GM12878 (cell line): Measurements from ENCODE around the gene ASCC1.

Experiments
- ATF7 ChIP-seq: fragments of 450-650 bp; IDR thresholded peaks from 2 replicates; pipeline ENCODE4 v1.6.1; 2016; ENCODE audit warnings: low read depth, mild to moderate bottlenecking
- BRCA1 ChIP-seq: IDR thresholded peaks from 2 replicates; pipeline ENCODE4 v1.6.1; 2011; ENCODE audit warnings: low read depth, low read length, improper control_type of control experiment
- CTCF ChIP-seq, 3 experiments: IDR thresholded peaks in 2 of 3; conservative IDR thresholded peaks in 1 of 3; 2 replicates each; pipeline ENCODE4 v1.5.1; 2011; ENCODE audit warnings: low read depth in 3 of 3, low read length in 3 of 3, mild to moderate bottlenecking in 3 of 3, control low read depth in 2 of 3, moderate library complexity in 2 of 3, inconsistent platforms in 1 of 3, mixed read lengths in 1 of 3; ENCODE audit not compliant: control insufficient read depth in 2 of 3, insufficient read depth in 1 of 3; ENCODE audit errors: extremely low read depth in 1 of 3
- POLR2A ChIP-seq: IDR thresholded peaks from 2 replicates; pipeline ENCODE4 v1.6.1; 2011; ENCODE audit warnings: low read depth, mild to moderate bottlenecking, low read length
- TAF1 ChIP-seq: IDR thresholded peaks from 2 replicates; pipeline ENCODE4 v1.6.1; 2011; ENCODE audit warnings: mild to moderate bottlenecking, low read depth, low read length, borderline replicate concordance
- TCF3 ChIP-seq: IDR thresholded peaks from 2 replicates; pipeline ENCODE4 v1.6.1; 2012; ENCODE audit warnings: low read depth, mild to moderate bottlenecking, low read length, borderline replicate concordance; ENCODE audit not compliant: insufficient read depth
- TF ChIP-seq, protein P1 (sequence below): IDR thresholded peaks from 2 replicates; pipeline ENCODE4 v1.6.1; 2012; ENCODE audit warnings: low read depth, low read length, improper control_type of control experiment
- TF ChIP-seq, protein P2 (sequence below): fragments of 450-650 bp; IDR thresholded peaks from 2 replicates; pipeline ENCODE4 v1.6.1; 2017; ENCODE audit warnings: mild to moderate bottlenecking

DNA sequence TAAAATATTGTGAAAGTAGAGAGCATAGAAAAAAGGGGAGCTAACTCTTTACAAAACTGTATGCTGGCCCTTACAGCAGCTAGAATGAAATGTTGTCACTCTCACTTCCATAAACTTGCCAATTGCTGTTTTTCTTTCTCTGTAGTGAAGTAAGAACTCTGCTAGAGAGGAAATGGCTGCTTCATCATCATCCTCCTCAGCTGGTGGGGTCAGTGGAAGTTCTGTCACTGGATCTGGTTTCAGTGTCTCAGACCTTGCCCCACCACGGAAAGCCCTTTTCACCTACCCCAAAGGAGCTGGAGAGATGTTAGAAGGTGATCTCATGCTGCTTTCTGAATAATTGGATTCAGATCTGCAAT, 7.6 kb upstream of the ASCC1 start:
- TF ChIP-seq TCF3 (no peak), ATF7 (no peak), TAF1 (no peak), BRCA1 (no peak), CTCF (IDR thresholded peaks at IDR 0.05 in 2 of 3, conservative IDR thresholded peaks at IDR 0.05 in 1 of 3; ENCODE audit: control insufficient read depth in 2 of 3, extremely low read depth in 1 of 3, insufficient read depth in 1 of 3, low read depth in 3 of 3, low read length in 3 of 3) (no peak), POLR2A (no peak)
- TF ChIP-seq, protein P1, sequence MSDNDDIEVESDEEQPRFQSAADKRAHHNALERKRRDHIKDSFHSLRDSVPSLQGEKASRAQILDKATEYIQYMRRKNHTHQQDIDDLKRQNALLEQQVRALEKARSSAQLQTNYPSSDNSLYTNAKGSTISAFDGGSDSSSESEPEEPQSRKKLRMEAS, result no peak
- TF ChIP-seq, protein P2, sequence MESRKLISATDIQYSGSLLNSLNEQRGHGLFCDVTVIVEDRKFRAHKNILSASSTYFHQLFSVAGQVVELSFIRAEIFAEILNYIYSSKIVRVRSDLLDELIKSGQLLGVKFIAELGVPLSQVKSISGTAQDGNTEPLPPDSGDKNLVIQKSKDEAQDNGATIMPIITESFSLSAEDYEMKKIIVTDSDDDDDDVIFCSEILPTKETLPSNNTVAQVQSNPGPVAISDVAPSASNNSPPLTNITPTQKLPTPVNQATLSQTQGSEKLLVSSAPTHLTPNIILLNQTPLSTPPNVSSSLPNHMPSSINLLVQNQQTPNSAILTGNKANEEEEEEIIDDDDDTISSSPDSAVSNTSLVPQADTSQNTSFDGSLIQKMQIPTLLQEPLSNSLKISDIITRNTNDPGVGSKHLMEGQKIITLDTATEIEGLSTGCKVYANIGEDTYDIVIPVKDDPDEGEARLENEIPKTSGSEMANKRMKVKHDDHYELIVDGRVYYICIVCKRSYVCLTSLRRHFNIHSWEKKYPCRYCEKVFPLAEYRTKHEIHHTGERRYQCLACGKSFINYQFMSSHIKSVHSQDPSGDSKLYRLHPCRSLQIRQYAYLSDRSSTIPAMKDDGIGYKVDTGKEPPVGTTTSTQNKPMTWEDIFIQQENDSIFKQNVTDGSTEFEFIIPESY, result no peak
